HEK293T (cell line): Measurements from ENCODE around the gene MPZL1.

ENCODE experiments used
- ARNT ChIP-seq: fragments of 450-650 bp; IDR thresholded peaks from 2 replicates; pipeline ENCODE4 v1.6.1; 2017; ENCODE audit warnings: mild to moderate bottlenecking
- BHLHE40 ChIP-seq: fragments of 450-650 bp; IDR thresholded peaks from 2 replicates; pipeline ENCODE4 v1.6.1; 2016; ENCODE audit warnings: mild to moderate bottlenecking, moderate library complexity, borderline replicate concordance
- ELF4 ChIP-seq: fragments of 450-650 bp; IDR thresholded peaks from 2 replicates; pipeline ENCODE4 v1.6.1; 2017; ENCODE audit warnings: antibody characterized with exemption
- FOXM1 ChIP-seq: fragments of 450-650 bp; IDR thresholded peaks from 2 replicates; pipeline ENCODE4 v1.6.1; 2017; ENCODE audit warnings: mild to moderate bottlenecking, borderline replicate concordance
- HDGF ChIP-seq: fragments of 450-650 bp; IDR thresholded peaks from 2 replicates; pipeline ENCODE4 v1.6.1; 2017; ENCODE audit warnings: antibody characterized with exemption, borderline replicate concordance
- LEF1 ChIP-seq: fragments of 450-650 bp; IDR thresholded peaks from 2 replicates; pipeline ENCODE4 v1.6.1; 2017; ENCODE audit warnings: mild to moderate bottlenecking, borderline replicate concordance
- NFRKB ChIP-seq: fragments of 450-650 bp; IDR thresholded peaks from 2 replicates; pipeline ENCODE4 v1.6.1; 2016; ENCODE audit warnings: mild to moderate bottlenecking, moderate library complexity
- SP1 ChIP-seq: fragments of 450-650 bp; IDR thresholded peaks from 2 replicates; pipeline ENCODE4 v1.6.1; 2017
- SUZ12 ChIP-seq: fragments of 450-650 bp; IDR thresholded peaks from 2 replicates; pipeline ENCODE4 v1.6.1; 2016; ENCODE audit warnings: mild to moderate bottlenecking
- TARDBP ChIP-seq: fragments of 450-650 bp; IDR thresholded peaks from 2 replicates; pipeline ENCODE4 v1.6.1; 2016
- ZNF384 ChIP-seq: fragments of 450-650 bp; IDR thresholded peaks from 2 replicates; pipeline ENCODE4 v1.6.1; 2016

GRCh38 chr1:167706363-167706762 lies 15.4 kb upstream of the MPZL1 start:
- TF ChIP-seq LEF1 (no peak), BHLHE40 (no peak), SUZ12 (no peak), ELF4 (no peak), FOXM1 (no peak), HDGF (no peak), NFRKB (no peak), ARNT (no peak), ZNF384 (no peak), SP1 (no peak), TARDBP (no peak)
